ENCODE results near the gene USP9X. TPM values are rescaled to one million over a fixed set of nuclear protein-coding genes. Genes with fewer than 3 reads are reported as not detected.
A peak's percentile ranks its signal among the peaks of the same experiment; 100 is the strongest.

Gene USP9X
- total and polyA plus RNA-seq, 7 donors, result 19.4 to 138 (median 87.4) TPM

- intact Hi-C loops (cut with DNase I), result no loop called here
- DNase-seq (no peak), ATAC-seq (no peak)
- no peak overlapping the region for H3K4me3 ChIP-seq
- WGBS, 3 donors, result 73 to 100% (median 83%) methylated on average over 1 of the region's 1 CpG
- no peaks in the 10 kb centered on the region for H3K4me1 ChIP-seq
- no peaks in the 10 kb centered on the region for H3K36me3 ChIP-seq (ENCODE audit: insufficient read depth in 1 of 2, low read depth in 1 of 2)
- H3K9me3 ChIP-seq, result no peaks in the 10 kb centered on the region
- H3K27me3 ChIP-seq (ENCODE audit: insufficient read depth in 3 of 3, low read length in 2 of 3), result peaks cover 0 to 29% (median 0%) of the 10 kb centered on the region in 3 donors
- no peak overlapping the region for H3K27ac ChIP-seq
- TF ChIP-seq CTCF (IDR thresholded peaks at IDR 0.05), result no peak
Observed at GRCh38 chrX:41066969-41067368, 18.3 kb upstream of the USP9X start.

- no peaks in the 10 kb centered on the region for H3K36me3 ChIP-seq (ENCODE audit: insufficient read depth in 1 of 2, low read depth in 1 of 2)
- TF ChIP-seq CTCF (IDR thresholded peaks at IDR 0.05), result no peak
- peaks cover 0 to 32% (median 0%) of the 10 kb centered on the region in 3 donors for H3K27me3 ChIP-seq (ENCODE audit: insufficient read depth in 3 of 3, low read length in 2 of 3)
- ATAC-seq (peak in 1 of 4 donors; percentile 48), DNase-seq (no peak)
- no peak overlapping the region for H3K27ac ChIP-seq
- H3K9me3 ChIP-seq, result no peaks in the 10 kb centered on the region
- no peak overlapping the region for H3K4me3 ChIP-seq
- H3K4me1 ChIP-seq, result no peaks in the 10 kb centered on the region
- WGBS, 3 donors, result 75 to 92% (median 77%) methylated on average over 5 of the region's 5 CpGs
- intact Hi-C loops (cut with DNase I), result no loop called here
Observed at GRCh38 chrX:41067721-41068120, 17.5 kb upstream of the USP9X start.

GRCh38 chrX:41076742-41077141, 8.5 kb upstream of the USP9X start:
- 89 to 98% (median 95%) methylated on average over 14 to 30 of the region's 30 CpGs for WGBS, 3 donors
- H3K27ac ChIP-seq, result no peak overlapping the region
- ATAC-seq, result no peak
- no peak overlapping the region for H3K4me3 ChIP-seq
- intact Hi-C loops (cut with DNase I), result no loop called here
- no peaks in the 10 kb centered on the region for H3K4me1 ChIP-seq
- peaks cover 0 to 15% (median 0%) of the 10 kb centered on the region in 3 donors for H3K27me3 ChIP-seq (ENCODE audit: insufficient read depth in 3 of 3, low read length in 2 of 3)
- TF ChIP-seq CTCF (IDR thresholded peaks at IDR 0.05), result no peak
- no peak for DNase-seq
- no peaks in the 10 kb centered on the region for H3K9me3 ChIP-seq
- no peaks in the 10 kb centered on the region for H3K36me3 ChIP-seq (ENCODE audit: insufficient read depth in 1 of 2, low read depth in 1 of 2)

- H3K27me3 ChIP-seq (ENCODE audit: insufficient read depth in 3 of 3, low read length in 2 of 3), result peaks cover 0 to 4% (median 0%) of the 10 kb centered on the region in 3 donors
- no peaks in the 10 kb centered on the region for H3K9me3 ChIP-seq
- no peak overlapping the region for H3K27ac ChIP-seq
- 30 to 60% (median 49%) methylated on average over 2 of the region's 2 CpGs for WGBS, 3 donors
- no peak for TF ChIP-seq CTCF (IDR thresholded peaks at IDR 0.05)
- no peak for DNase-seq
- H3K4me3 ChIP-seq, result no peak overlapping the region
- intact Hi-C loops (cut with DNase I), result loop anchor here (2.0 to 10.0 kb wide), 3 partner anchors 70 to 137 kb away; no protein-coding TSS in a partner anchor
- H3K36me3 ChIP-seq (ENCODE audit: insufficient read depth in 1 of 2, low read depth in 1 of 2), result no peaks in the 10 kb centered on the region
- ATAC-seq, result no peak
- peaks cover 3% of the 10 kb centered on the region for H3K4me1 ChIP-seq
Observed at GRCh38 chrX:41081821-41082220, 3.4 kb upstream of the USP9X start.

- DNase-seq, result no peak
- intact Hi-C loops (cut with DNase I), result loop anchor here (2.0 to 10.0 kb wide), 3 partner anchors 70 to 138 kb away; no protein-coding TSS in a partner anchor
- H3K36me3 ChIP-seq (ENCODE audit: insufficient read depth in 1 of 2, low read depth in 1 of 2), result no peaks in the 10 kb centered on the region
- no peak overlapping the region for H3K27ac ChIP-seq
- peaks cover 8% of the 10 kb centered on the region for H3K4me1 ChIP-seq
- H3K4me3 ChIP-seq, result no peak overlapping the region
- no peaks in the 10 kb centered on the region for H3K9me3 ChIP-seq
- WGBS, 3 donors, result 68 to 89% (median 82%) methylated on average over 3 of the region's 3 CpGs
- no peaks in the 10 kb centered on the region for H3K27me3 ChIP-seq (ENCODE audit: insufficient read depth in 3 of 3, low read length in 2 of 3)
- no peak for TF ChIP-seq CTCF (IDR thresholded peaks at IDR 0.05)
- ATAC-seq, result no peak
Observed at GRCh38 chrX:41082783-41083182, 2.5 kb upstream of the USP9X start.
